Neural cell (in vitro differentiated cells): ENCODE results near the gene TMPRSS6. TPM values are rescaled to one million over a fixed set of nuclear protein-coding genes. Genes with fewer than 3 reads are reported as not detected.

Experiments
- H2AFZ ChIP-seq: fragments of 200-600, 300-800 bp; sonication (generic), shearing (Covaris generic); 2 replicates; pipeline ENCODE4 v1.6.0; 2014; ENCODE audit warnings: low read depth, mild to moderate bottlenecking, antibody characterized with exemption, low read length, moderate library complexity
- H3F3A ChIP-seq: fragments of 200-600 bp; shearing (Covaris generic); 2 replicates; pipeline ENCODE4 v1.6.1; 2016; ENCODE audit warnings: mild to moderate bottlenecking, moderate library complexity, mixed read lengths, antibody characterized with exemption, low read length; ENCODE audit not compliant: insufficient read depth, poor library complexity, severe bottlenecking
- H3K27ac ChIP-seq: fragments of 200-600, 300-800 bp; sonication (generic), shearing (Covaris generic); 2 replicates; pipeline ENCODE4 v1.5.1; 2014; ENCODE audit warnings: mild to moderate bottlenecking, low read length, moderate library complexity
- H3K27me3 ChIP-seq: fragments of 300-800, 200-600 bp; sonication (generic), shearing (Covaris generic); 2 replicates; pipeline ENCODE4 v1.6.0; 2014; ENCODE audit warnings: mild to moderate bottlenecking, low read depth, low read length, moderate library complexity; ENCODE audit not compliant: insufficient read depth
- H3K36me3 ChIP-seq: fragments of 300-800, 200-600 bp; sonication (generic), shearing (Covaris generic); 2 replicates; pipeline ENCODE4 v1.5.1; 2014; ENCODE audit warnings: mild to moderate bottlenecking, antibody characterized with exemption, low read length, moderate library complexity; ENCODE audit not compliant: insufficient read depth
- H3K4me2 ChIP-seq: fragments of 300-800, 200-600 bp; sonication (generic), shearing (Covaris generic); 2 replicates; pipeline ENCODE4 v1.6.0; 2014; ENCODE audit warnings: mild to moderate bottlenecking, low read length
- H3K4me3 ChIP-seq: fragments of 300-800, 200-600 bp; sonication (generic), shearing (Covaris generic); 2 replicates; pipeline ENCODE4 v1.5.1; 2014; ENCODE audit warnings: mild to moderate bottlenecking, low read length, moderate library complexity
- H3K79me2 ChIP-seq: fragments of 200-600 bp; shearing (Covaris generic); replicated peaks from 2 replicates; pipeline ENCODE4 v1.6.0; 2014; ENCODE audit warnings: mild to moderate bottlenecking, low read length, moderate library complexity; ENCODE audit not compliant: insufficient read depth
- H3K9ac ChIP-seq: fragments of 300-800, 200-600 bp; sonication (generic), shearing (Covaris generic); 2 replicates; pipeline ENCODE4 v1.6.1; 2016; ENCODE audit warnings: mild to moderate bottlenecking, low read length, mixed read lengths
- H3K9me2 ChIP-seq: fragments of 200-600 bp; shearing (Covaris generic); 2 replicates; pipeline ENCODE4 v1.6.1; 2016; ENCODE audit warnings: mild to moderate bottlenecking, low read length, mixed read lengths; ENCODE audit not compliant: insufficient read depth
- H3K9me3 ChIP-seq: fragments of 200-600, 300-800 bp; sonication (generic), shearing (Covaris generic); 2 replicates; pipeline ENCODE4 v1.6.1; 2016; ENCODE audit warnings: mild to moderate bottlenecking, mixed run types, low read length, moderate library complexity, mixed read lengths
- H4K20me1 ChIP-seq: fragments of 200-600 bp; shearing (Covaris generic); 2 replicates; pipeline ENCODE4 v1.6.1; 2016; ENCODE audit warnings: mild to moderate bottlenecking, mixed run types; ENCODE audit not compliant: insufficient read depth
- EP300 ChIP-seq: fragments of 450-650 bp; conservative IDR thresholded peaks from 2 replicates; pipeline ENCODE4 v1.6.1; 2014; ENCODE audit warnings: antibody characterized with exemption, mild to moderate bottlenecking, moderate library complexity; ENCODE audit not compliant: poor library complexity, severe bottlenecking
- EZH2 ChIP-seq: fragments of 200-600, 300-800 bp; shearing (Covaris generic), sonication (generic); IDR thresholded peaks from 2 replicates; pipeline ENCODE4 v1.6.1; 2014; ENCODE audit warnings: antibody characterized with exemption, low read length, borderline replicate concordance, mild to moderate bottlenecking; ENCODE audit not compliant: insufficient read depth, poor library complexity, severe bottlenecking
- MXI1 ChIP-seq: fragments of 450-650 bp; conservative IDR thresholded peaks from 2 replicates; pipeline ENCODE4 v1.6.1; 2014; ENCODE audit warnings: antibody characterized with exemption, mild to moderate bottlenecking; ENCODE audit not compliant: poor library complexity, severe bottlenecking
- POLR2AphosphoS5 ChIP-seq: IDR thresholded peaks from 2 replicates; pipeline ENCODE4 v1.6.1; 2012
- RAD21 ChIP-seq: fragments of 450-650 bp; conservative IDR thresholded peaks from 2 replicates; pipeline ENCODE4 v1.6.1; 2014; ENCODE audit warnings: antibody characterized with exemption, mild to moderate bottlenecking, moderate library complexity
- SMC3 ChIP-seq: fragments of 450-650 bp; conservative IDR thresholded peaks from 2 replicates; pipeline ENCODE4 v1.6.1; 2014; ENCODE audit warnings: antibody characterized with exemption, mild to moderate bottlenecking, moderate library complexity; ENCODE audit not compliant: poor library complexity
- TAF1 ChIP-seq: IDR thresholded peaks from 2 replicates; pipeline ENCODE4 v1.6.1; 2012; ENCODE audit warnings: low read depth
- polyA plus RNA-seq: library from polyadenylated mRNA; depleted of rRNA; stranded (reverse); fragments of >200 nt; gene quantifications from 2 replicates; pipeline ENCODE4 v1.2.3, GENCODE V29; 2014
- TF ChIP-seq, protein P1 (sequence below): IDR thresholded peaks from 2 replicates; pipeline ENCODE4 v1.6.1; 2012; ENCODE audit warnings: borderline replicate concordance
- TF ChIP-seq, protein P2 (sequence below): fragments of 450-650 bp; IDR thresholded peaks from 2 replicates; pipeline ENCODE4 v1.5.1; 2014; ENCODE audit warnings: antibody characterized with exemption, mild to moderate bottlenecking, moderate library complexity; ENCODE audit not compliant: poor library complexity, severe bottlenecking

TMPRSS6 gene
- polyA plus RNA-seq, 1 donor from 2014 or later = not detected

DNA sequence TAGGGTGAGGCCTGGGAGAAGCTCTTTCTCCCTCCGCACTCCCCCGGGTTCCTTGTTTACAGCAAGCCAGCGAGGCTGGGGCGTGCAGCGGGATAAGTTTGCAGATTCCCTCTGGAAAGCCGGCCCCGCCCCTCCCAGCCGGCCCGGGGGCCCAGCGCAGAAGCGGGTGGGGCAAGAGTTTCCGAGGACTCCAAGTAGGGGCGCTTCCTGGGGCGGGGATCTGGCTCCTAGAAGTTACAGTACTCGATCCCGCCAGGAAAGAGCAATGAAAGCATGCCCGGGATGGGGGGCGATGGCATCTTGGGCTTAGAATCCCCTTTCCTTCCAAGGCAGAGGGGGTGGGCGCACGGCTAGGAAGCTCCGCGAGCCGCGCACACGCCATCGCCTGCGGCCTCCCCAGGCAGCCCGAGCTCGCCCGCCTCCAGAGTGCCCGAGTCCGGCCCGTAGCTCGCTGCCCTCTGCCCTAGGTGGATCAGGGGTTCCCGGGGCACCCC, 90.7 kb downstream of the TMPRSS6 start:
- no peaks in the 10 kb centered on the region for H3K9me3 ChIP-seq
- H3K4me2 ChIP-seq = peak overlapping the region; percentile 68
- H3F3A ChIP-seq = no peaks in the 10 kb centered on the region
- H2AFZ ChIP-seq = no peak overlapping the region
- H3K27ac ChIP-seq = no peak overlapping the region
- peak overlapping the region; percentile 73 for H3K9ac ChIP-seq
- H4K20me1 ChIP-seq = no peaks in the 10 kb centered on the region
- H3K36me3 ChIP-seq = no peaks in the 10 kb centered on the region
- no peaks in the 10 kb centered on the region for H3K9me2 ChIP-seq
- H3K4me3 ChIP-seq = peak overlapping the region; percentile 76
- TF ChIP-seq POLR2AphosphoS5 = no peak
- no peaks in the 10 kb centered on the region for H3K27me3 ChIP-seq
- peaks cover 10% of the 10 kb centered on the region for H3K79me2 ChIP-seq

DNA sequence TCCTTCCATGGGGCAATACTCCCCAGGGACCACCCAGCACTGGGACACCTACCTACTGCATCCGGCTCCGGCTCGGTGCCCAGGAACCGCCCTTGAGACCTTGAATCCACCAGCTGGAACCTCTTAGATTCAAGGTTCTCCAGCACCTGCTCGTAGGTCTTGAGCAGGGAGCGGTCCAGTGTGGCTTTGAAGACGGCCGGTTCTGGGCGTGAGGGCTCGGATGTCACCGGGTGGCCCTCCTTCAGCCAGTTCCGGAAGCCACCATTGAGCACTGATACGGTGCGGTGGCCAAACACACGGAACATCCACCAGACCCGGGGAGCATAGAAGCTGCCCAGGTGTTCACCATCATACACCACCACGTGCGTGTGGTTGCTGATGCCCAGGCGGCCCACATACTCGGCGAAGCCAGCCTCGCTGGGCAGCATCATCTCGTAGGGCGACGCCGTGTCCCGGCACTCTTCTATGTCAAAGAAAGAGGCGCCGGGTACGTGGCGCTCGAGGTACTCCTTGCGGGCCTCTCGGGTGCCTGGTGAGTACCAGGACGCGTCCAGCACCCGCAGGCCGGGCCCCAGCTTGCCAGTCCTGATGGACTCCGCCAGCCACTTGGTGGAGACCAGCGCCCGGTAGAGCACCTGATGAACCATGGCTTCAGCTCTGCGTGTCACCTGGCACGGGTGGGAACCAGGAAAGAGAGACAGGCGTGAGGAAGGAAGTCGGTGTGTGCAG, 91.3 kb downstream of the TMPRSS6 start:
- Histone ChIP-seq H3K79me2 (peaks cover 10% of the 10 kb centered on the region), H3K9me2 (no peaks in the 10 kb centered on the region), H3K4me3 (peak overlapping the region; percentile 76), H4K20me1 (no peaks in the 10 kb centered on the region), H3K27me3 (no peaks in the 10 kb centered on the region), H3K36me3 (no peaks in the 10 kb centered on the region), H2AFZ (no peak overlapping the region), H3K27ac (no peak overlapping the region), H3F3A (no peaks in the 10 kb centered on the region), H3K9me3 (no peaks in the 10 kb centered on the region), H3K4me2 (peak overlapping the region; percentile 68), H3K9ac (peak overlapping the region; percentile 73)
- TF ChIP-seq EP300 = no peak
- TF ChIP-seq, protein P1, sequence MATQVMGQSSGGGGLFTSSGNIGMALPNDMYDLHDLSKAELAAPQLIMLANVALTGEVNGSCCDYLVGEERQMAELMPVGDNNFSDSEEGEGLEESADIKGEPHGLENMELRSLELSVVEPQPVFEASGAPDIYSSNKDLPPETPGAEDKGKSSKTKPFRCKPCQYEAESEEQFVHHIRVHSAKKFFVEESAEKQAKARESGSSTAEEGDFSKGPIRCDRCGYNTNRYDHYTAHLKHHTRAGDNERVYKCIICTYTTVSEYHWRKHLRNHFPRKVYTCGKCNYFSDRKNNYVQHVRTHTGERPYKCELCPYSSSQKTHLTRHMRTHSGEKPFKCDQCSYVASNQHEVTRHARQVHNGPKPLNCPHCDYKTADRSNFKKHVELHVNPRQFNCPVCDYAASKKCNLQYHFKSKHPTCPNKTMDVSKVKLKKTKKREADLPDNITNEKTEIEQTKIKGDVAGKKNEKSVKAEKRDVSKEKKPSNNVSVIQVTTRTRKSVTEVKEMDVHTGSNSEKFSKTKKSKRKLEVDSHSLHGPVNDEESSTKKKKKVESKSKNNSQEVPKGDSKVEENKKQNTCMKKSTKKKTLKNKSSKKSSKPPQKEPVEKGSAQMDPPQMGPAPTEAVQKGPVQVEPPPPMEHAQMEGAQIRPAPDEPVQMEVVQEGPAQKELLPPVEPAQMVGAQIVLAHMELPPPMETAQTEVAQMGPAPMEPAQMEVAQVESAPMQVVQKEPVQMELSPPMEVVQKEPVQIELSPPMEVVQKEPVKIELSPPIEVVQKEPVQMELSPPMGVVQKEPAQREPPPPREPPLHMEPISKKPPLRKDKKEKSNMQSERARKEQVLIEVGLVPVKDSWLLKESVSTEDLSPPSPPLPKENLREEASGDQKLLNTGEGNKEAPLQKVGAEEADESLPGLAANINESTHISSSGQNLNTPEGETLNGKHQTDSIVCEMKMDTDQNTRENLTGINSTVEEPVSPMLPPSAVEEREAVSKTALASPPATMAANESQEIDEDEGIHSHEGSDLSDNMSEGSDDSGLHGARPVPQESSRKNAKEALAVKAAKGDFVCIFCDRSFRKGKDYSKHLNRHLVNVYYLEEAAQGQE = no peak
- no peak for TF ChIP-seq SMC3
- no peak for TF ChIP-seq EZH2
- no peak for TF ChIP-seq MXI1
- TF ChIP-seq, protein P2, sequence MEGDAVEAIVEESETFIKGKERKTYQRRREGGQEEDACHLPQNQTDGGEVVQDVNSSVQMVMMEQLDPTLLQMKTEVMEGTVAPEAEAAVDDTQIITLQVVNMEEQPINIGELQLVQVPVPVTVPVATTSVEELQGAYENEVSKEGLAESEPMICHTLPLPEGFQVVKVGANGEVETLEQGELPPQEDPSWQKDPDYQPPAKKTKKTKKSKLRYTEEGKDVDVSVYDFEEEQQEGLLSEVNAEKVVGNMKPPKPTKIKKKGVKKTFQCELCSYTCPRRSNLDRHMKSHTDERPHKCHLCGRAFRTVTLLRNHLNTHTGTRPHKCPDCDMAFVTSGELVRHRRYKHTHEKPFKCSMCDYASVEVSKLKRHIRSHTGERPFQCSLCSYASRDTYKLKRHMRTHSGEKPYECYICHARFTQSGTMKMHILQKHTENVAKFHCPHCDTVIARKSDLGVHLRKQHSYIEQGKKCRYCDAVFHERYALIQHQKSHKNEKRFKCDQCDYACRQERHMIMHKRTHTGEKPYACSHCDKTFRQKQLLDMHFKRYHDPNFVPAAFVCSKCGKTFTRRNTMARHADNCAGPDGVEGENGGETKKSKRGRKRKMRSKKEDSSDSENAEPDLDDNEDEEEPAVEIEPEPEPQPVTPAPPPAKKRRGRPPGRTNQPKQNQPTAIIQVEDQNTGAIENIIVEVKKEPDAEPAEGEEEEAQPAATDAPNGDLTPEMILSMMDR = no peak
- no peak for TF ChIP-seq RAD21
- TF ChIP-seq POLR2AphosphoS5 = no peak
- no peak for TF ChIP-seq TAF1
